GM18861 (cell line): ENCODE results near the gene ADGRL3.
"Not testable (repeated sequence)": the region's sequence is repeated elsewhere in the genome, so short reads cannot be mapped to it uniquely, and the experiment has no call there.

Experiments used
- ATAC-seq: cut with Tn5 transposase; IDR thresholded peaks from one replicate; pipeline ENCODE4 v1.9.1; 2021; ENCODE audit not compliant: unreplicated experiment

The ADGRL3 gene

GRCh38 chr4:61204353-61205060 lies 4.4 kb downstream of the ADGRL3 start:
- ATAC-seq = no peak

GRCh38 chr4:61205066-61205465 lies 4.9 kb downstream of the ADGRL3 start:
- ATAC-seq = no peak

GRCh38 chr4:61207156-61207555 lies 7.0 kb downstream of the ADGRL3 start:
- not testable (repeated sequence) for ATAC-seq

GRCh38 chr4:61210186-61210939 lies 10.2 kb downstream of the ADGRL3 start:
- ATAC-seq = no peak

- ATAC-seq = no peak
Observed at GRCh38 chr4:61211781-61212180, 11.7 kb downstream of the ADGRL3 start.

- no peak for ATAC-seq
Observed at GRCh38 chr4:61212788-61213187, 12.7 kb downstream of the ADGRL3 start.

GRCh38 chr4:61214680-61215079 lies 14.6 kb downstream of the ADGRL3 start:
- no peak for ATAC-seq

GRCh38 chr4:61217222-61217621 lies 17.1 kb downstream of the ADGRL3 start:
- ATAC-seq = no peak

GRCh38 chr4:61220556-61220955 lies 20.4 kb downstream of the ADGRL3 start:
- no peak for ATAC-seq

GRCh38 chr4:61223385-61223784 lies 23.3 kb downstream of the ADGRL3 start:
- no peak for ATAC-seq

GRCh38 chr4:61224573-61224972 lies 24.4 kb downstream of the ADGRL3 start:
- ATAC-seq = no peak

- no peak for ATAC-seq
Observed at GRCh38 chr4:61225656-61226055, 25.5 kb downstream of the ADGRL3 start.

- no peak for ATAC-seq
Observed at GRCh38 chr4:61231421-61231820, 31.3 kb downstream of the ADGRL3 start.

- no peak for ATAC-seq
Observed at GRCh38 chr4:61239250-61239649, 39.1 kb downstream of the ADGRL3 start.

- no peak for ATAC-seq
Observed at GRCh38 chr4:61243962-61244361, 43.8 kb downstream of the ADGRL3 start.

- ATAC-seq = no peak
Observed at GRCh38 chr4:61245069-61245714, 45.1 kb downstream of the ADGRL3 start.

- ATAC-seq = no peak
Observed at GRCh38 chr4:61246034-61246433, 45.9 kb downstream of the ADGRL3 start.

GRCh38 chr4:61248705-61249104 lies 48.6 kb downstream of the ADGRL3 start:
- ATAC-seq = no peak

- ATAC-seq = no peak
Observed at GRCh38 chr4:61251129-61251528, 51.0 kb downstream of the ADGRL3 start.

- no peak for ATAC-seq
Observed at GRCh38 chr4:61254406-61254805, 54.3 kb downstream of the ADGRL3 start.

- no peak for ATAC-seq
Observed at GRCh38 chr4:61273233-61273632, 73.1 kb downstream of the ADGRL3 start.

GRCh38 chr4:61274286-61274685 lies 74.2 kb downstream of the ADGRL3 start:
- no peak for ATAC-seq
